HK-2 (cell line): ENCODE results near the gene RAD51C.
"Not testable (repeated sequence)": the region's sequence is repeated elsewhere in the genome, so short reads cannot be mapped to it uniquely, and the experiment has no call there.

Experiments
- DNase-seq: peaks from one replicate; pipeline ENCODE4 v3.0.0-alpha.2; 2018; ENCODE audit not compliant: unreplicated experiment

The RAD51C gene

DNA sequence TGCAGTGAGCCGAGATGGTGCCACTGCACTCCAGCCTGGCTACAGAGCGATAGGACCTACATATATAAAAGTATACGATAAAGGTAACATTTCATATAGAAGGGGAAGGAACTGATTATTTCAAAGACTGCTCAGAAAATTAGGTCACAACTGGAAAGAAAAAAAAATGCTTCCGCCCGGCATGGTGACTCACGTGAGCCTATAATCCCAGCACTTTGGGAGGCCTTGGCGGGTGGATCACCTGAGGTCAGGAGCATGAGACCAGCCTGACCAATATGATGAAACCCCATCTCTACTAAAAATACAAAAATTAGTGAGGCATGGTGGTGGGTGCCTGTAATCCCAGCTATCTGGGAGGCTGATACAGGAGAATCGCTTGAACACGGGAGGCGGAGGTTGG, 8.4 kb upstream of the RAD51C start:
- DNase-seq, result no peak

DNA sequence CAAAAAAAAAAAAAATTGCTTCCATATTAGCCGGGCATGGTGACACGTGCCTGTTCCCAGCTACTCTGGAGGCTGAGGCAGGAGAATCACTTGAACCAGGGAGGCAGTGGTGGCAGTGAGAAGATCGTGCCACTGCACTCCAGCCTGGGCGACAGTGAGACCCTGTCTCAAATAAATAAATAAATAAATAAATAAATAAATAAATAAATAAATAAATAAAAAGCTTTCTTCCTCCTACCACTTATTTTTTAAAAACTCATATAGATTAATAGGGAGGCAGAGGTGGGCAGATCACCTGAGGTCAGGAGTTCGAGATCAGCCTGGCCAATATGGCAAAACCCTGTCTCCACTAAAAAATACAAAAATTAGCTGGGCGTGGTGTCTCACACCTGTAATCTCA, 7.9 kb upstream of the RAD51C start:
- not testable (repeated sequence) for DNase-seq

DNA sequence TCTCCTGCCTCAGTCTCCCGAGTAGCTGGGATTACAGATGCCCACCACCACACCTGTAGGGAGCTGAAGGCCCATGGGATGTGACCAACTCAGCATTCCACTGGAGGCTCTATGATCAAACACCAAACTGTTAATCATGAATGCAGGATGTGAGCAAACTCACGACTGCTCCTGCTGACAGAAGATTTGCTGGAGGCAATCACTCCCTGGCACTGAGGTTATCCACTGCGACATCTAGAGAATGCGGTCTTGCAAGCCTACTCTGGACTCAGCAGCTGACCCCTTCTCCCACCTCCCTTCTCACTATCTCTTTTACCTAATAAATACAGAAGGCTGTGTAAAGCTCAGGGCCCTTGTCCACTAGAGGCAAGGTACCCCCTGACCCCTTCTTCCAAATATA, 5.4 kb upstream of the RAD51C start:
- no peak for DNase-seq

DNA sequence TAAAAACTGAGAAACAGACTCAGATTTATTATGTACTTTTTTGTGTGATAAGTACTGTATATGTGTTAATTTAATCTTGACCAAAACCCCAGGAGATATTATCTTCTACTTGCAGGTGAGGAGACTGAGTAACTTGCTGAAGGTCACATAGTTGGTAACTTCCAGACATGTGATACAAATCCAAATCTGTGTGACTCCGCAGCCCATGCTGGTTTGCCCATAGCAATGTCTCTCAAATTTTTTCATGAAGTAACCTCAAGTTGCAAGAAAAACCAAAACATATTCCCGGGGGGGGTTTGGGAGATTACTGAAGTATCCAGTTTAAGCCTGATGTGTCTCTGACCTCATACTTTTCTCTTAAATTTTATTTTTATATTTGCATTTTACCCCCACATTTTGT, 3.9 kb upstream of the RAD51C start:
- DNase-seq, result no peak

GRCh38 chr17:58690033-58690432, 2.4 kb upstream of the RAD51C start:
- DNase-seq, result not testable (repeated sequence)

GRCh38 chr17:58691701-58692238, 632 bp upstream of the RAD51C start, which contains the start of gene TEX14:
TSS of gene TEX14 (minus strand) at chr17:58692045. CDS start at chr17:58652001, 40,044 bp downstream.
- DNase-seq, result no peak

GRCh38 chr17:58693208-58693607, 806 bp downstream of the RAD51C start:
- DNase-seq, result no peak

DNA sequence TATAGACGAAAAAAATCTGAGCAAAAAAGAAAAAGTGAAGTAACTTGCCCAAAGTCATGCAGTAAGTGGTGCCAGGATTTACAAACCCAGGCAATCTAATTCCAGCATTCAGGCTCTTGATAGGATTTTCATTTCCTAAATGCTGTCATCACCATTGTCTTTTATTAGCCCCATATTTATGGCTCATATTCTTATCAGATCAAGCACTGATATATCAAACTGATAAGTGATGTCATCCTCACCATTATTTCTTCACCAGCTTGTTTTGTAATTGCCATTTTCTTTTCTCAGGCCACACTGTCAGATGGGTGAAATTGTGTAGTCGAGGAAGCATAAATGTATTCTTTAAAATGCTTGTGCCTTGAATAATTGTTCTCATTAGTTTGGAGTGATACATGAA, 1.3 kb downstream of the RAD51C start:
- no peak for DNase-seq

- peak; percentile 30 for DNase-seq
Measured at GRCh38 chr17:58694302-58694701, 1.9 kb downstream of the RAD51C start.

- no peak for DNase-seq
Measured at GRCh38 chr17:58694826-58695225, 2.4 kb downstream of the RAD51C start.

- DNase-seq, result no peak
Measured at GRCh38 chr17:58699771-58700170, 7.4 kb downstream of the RAD51C start.

GRCh38 chr17:58702045-58702476, 9.7 kb downstream of the RAD51C start:
- DNase-seq, result no peak

DNA sequence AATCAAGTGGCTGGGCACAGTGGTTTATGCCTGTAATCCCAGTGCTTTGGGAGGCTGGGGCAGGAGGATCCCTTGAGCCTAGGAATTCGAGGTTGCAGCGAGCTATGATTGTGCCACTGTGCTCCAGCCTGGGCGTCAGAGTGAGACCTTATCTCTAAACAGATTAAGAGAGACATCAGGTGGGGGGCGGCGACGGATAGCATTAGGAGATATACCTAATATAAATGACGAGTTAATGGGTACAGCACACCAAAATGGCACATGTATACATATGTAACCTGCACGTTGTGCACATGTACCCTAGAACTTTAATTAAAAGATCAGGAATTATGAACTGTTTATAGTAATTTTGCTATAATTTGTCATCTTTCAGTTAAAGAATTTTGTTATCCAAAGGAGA, 10.3 kb downstream of the RAD51C start:
- no peak for DNase-seq

DNA sequence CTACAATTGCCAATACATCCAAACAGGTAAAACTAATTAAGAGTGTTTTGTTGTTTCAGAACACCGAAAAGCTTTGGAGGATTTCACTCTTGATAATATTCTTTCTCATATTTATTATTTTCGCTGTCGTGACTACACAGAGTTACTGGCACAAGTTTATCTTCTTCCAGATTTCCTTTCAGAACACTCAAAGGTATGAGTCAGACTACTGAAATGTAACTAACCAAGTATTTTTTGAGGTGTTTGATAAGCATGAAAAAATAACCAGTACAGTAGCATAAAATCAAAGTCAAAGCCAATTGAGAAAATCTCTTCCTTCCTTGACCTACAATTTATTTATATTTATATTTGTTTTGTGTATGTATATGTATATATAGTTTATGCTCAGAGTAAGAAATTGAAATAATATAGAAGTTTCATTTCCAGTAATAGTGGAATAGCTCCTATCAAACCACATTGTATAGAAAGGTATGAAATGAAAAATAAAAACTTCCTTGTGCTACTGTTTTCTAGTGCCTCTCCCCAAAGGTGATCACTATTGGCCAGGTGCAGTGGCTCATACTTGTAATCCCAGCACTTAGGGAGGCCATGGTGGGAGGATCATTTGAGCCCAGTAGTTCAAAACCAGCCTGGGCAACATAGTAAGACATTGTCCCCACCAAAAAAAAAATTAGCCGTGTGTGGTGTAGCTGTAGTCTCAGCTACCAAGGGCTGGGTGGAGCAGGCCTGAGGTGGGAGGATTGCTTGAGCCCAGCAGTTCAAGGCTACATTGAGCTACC, 10.9 kb downstream of the RAD51C start:
- no peak for DNase-seq

GRCh38 chr17:58703916-58704286, 11.5 kb downstream of the RAD51C start:
- DNase-seq, result no peak

DNA sequence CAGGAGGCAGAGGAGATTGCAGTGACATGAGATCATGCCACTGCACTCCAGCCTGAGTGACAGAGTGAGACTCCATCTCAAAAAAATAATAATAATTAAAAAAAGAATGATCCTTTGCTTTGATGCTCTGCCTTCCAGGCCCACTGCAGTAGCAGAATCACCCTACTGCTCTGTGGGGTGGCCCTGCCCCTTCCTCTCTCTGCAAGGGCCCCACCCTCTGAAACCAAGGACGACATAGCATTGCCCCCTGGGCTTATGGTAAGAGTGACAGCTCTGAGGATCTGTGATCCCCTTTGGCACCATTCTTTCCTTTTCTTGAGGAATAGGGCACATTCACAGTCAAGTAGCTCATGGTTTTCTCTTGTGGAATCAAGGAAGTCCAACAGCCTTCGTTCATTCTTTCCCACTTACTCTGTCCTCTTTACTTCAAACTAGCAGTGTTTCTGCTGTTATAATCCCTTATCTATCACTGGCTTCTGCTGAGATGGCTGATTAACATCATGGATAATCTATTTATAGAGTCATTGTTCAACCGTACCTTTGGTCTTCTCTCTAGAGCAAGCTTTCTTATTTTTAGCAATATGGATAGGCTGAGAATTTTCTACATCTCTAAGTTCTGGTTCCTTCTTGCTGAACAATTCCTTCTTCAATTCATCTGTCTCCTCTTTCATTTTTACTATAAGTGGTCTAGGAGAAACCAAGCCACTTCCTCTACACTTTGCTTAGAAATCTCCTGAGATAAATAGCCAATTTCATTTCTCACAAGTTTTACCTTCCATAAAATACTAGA, 14.1 kb downstream of the RAD51C start:
- DNase-seq, result no peak

DNA sequence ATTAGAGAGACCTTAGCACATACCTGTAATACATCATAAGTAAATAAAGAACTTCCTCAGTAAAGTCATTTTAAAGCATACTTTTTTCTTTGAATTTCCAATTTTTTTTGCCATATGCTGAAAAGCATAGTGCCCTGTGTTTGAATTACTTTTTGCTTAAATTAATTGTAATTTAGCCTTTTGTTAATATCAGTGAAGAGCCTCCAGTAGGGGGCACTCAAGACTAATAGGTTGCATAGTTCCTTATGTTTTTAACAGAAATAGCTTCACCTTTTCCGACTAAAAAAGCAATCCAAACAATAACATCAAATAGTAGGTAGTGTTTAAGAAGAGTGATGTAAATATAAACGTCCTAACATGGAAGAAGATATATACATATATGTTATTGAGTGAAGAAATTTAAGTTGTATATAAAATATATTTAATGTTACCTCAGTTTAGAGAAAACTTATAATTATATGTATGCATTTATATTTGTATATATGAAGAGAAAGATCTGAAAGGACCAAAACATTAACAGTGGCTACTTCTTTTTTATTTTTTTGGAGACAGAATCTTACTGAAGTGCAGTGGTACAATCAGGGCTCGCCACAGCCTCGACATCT, 18.6 kb downstream of the RAD51C start:
- no peak for DNase-seq

DNA sequence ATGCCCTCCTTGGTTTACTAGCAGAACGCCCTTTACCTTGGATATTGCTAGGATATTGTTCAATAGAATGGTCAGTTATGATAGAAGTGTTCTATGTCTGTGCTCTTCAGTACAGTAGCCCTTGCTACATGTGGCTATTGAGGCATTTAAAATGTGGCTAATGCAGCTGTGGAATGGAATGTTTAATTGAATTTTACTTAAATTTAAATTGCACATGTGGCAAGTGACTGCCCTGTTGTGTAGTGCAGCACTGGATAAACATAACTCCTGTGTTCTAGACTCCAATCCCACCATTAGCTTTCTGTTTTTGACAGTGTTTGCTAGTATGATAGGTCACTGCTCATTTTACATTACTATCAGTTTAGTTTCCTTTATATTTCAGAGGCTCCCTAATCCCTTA, 29.9 kb downstream of the RAD51C start:
- no peak for DNase-seq

GRCh38 chr17:58722696-58723095, 30.3 kb downstream of the RAD51C start:
- no peak for DNase-seq

DNA sequence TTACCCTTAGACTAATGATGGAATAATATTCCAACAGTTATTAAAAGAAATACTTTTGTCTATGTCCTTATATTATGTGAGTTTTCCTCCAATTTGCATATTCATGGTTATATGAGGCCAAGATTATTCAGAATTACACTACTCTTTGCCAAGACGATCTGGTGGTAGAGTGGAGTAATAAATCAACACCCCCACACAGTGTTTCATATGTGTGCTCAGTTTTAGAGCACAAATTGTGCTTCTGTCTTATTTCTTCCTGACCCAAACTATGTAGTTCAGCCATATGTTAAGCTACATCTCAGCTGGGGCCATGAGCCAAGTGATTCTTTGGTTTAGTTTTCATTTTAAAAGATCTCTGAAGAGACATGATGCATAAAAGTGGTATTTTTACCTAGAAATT, 36.4 kb downstream of the RAD51C start:
- DNase-seq, result no peak

DNA sequence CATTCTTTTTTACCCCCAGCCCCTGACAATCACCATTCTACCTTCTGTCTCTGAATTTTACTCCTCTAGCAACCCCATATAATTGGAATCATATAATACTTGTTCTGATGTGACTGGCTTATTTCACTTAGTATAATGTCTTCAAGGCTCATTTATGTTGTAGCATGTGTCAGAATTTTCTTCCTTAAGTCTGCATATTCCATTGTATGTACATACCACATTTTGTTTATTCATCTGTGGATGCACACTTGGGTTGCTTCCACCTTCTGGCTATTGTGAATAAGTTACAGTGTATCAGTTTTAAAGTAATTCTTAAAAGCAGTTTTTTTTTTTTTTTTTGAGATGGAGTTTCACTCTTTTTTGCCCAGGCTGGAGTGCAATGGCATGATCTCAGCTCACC, 38.5 kb downstream of the RAD51C start:
- DNase-seq, result no peak

DNA sequence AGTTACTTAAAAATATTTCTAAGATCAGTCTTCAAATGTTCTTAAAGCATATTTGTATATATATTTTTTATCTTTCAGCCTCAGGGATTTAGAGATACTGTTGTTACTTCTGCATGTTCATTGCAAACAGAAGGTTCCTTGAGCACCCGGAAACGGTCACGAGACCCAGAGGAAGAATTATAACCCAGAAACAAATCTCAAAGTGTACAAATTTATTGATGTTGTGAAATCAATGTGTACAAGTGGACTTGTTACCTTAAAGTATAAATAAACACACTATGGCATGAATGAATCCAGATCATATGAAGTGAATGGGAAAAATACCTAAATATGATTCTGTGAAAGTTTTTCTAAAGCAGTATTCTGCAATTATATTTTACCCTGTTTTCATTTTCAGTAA, 41.6 kb downstream of the RAD51C start:
- DNase-seq, result no peak

GRCh38 chr17:58734811-58735210, 42.4 kb downstream of the RAD51C start:
- DNase-seq, result no peak
